ENCODE data around the gene DNAJB9. TPM values are rescaled to one million over a fixed set of nuclear protein-coding genes. Genes with fewer than 3 reads are reported as not detected.

Gene DNAJB9
- total RNA-seq, 4 donors from 2014 or later, result 14.3 to 58.0 (median 31.5) TPM

DNA sequence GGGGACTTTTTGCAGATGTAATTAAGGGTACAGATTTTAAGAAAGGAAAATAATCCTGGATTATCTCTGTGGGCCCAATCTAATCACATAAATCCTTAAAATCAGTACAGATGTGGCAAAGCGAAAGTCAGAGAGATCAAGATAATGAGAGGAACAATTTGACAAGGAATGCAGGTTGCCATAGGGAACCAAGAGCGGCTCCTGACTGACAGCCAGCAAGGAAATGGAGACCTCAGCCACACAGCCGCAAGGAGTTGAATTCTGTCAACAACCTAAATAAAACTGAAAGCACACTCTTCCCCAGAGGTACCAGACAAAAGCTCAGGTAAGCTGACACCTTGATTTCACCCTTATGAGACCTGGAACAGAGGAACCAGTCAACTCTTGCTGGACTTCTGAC, 40.3 kb upstream of the DNAJB9 start:
- TF ChIP-seq, protein P1, sequence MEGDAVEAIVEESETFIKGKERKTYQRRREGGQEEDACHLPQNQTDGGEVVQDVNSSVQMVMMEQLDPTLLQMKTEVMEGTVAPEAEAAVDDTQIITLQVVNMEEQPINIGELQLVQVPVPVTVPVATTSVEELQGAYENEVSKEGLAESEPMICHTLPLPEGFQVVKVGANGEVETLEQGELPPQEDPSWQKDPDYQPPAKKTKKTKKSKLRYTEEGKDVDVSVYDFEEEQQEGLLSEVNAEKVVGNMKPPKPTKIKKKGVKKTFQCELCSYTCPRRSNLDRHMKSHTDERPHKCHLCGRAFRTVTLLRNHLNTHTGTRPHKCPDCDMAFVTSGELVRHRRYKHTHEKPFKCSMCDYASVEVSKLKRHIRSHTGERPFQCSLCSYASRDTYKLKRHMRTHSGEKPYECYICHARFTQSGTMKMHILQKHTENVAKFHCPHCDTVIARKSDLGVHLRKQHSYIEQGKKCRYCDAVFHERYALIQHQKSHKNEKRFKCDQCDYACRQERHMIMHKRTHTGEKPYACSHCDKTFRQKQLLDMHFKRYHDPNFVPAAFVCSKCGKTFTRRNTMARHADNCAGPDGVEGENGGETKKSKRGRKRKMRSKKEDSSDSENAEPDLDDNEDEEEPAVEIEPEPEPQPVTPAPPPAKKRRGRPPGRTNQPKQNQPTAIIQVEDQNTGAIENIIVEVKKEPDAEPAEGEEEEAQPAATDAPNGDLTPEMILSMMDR (IDR thresholded peaks at IDR 0.05; ENCODE audit: low read depth), result no peak

DNA sequence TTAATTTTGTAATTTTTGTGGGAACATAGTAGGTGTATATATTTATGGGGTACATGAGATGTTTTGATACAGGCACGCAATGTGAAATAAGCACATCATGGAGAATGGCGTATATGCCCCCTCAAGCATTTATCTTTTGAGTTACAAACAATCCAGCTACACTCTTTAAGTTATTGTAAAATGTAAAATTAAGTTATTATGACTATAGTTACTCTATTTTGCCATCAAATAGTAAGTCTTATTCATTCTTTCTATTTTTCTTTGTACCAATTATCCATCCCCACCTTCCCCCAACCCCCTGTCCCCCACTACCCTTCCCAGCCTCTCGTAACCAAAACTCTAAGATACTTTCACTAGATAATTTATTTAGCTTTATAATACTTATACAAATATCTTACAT, 36.0 kb upstream of the DNAJB9 start:
- TF ChIP-seq, protein P1 (IDR thresholded peaks at IDR 0.05; ENCODE audit: low read depth), result no peak

DNA sequence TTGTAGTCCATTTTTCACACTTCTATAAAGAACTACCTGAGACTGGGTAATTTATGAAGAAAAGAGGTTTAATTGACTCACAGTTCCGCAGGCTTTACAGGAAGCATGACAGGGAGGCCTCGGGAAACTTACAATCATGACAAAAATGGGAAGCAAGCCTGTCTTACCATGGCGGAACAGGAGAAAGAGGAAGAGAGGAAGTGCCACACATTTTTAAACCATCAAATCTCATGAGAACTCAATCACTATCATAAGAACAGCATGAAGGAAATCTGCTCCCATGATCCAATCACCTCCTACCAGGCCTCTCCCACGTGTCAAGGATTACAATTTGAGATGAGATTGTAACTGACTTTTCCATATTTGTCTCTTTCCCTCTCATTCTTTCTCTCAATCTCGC, 34.4 kb upstream of the DNAJB9 start:
- TF ChIP-seq, protein P1 (IDR thresholded peaks at IDR 0.05; ENCODE audit: low read depth), result no peak

DNA sequence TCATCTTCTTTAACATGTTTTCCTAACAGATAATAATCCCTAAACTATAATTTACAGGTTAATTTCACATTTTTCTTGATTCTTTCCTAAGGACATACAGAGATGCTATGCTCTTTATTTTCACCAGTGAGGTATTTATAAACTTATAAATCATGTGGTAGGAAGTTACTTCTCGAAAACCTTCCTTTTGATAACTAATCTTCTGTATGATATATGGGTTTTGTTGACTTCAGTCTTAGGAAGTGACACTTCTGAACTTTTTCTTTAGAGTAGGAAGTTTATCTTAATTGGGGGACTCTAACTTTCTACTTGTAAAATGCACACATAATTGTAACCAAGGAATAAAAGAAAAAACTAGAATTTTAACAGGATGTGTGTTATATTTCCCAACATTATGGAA, 33.9 kb upstream of the DNAJB9 start:
- TF ChIP-seq, protein P1 (IDR thresholded peaks at IDR 0.05; ENCODE audit: low read depth), result no peak

DNA sequence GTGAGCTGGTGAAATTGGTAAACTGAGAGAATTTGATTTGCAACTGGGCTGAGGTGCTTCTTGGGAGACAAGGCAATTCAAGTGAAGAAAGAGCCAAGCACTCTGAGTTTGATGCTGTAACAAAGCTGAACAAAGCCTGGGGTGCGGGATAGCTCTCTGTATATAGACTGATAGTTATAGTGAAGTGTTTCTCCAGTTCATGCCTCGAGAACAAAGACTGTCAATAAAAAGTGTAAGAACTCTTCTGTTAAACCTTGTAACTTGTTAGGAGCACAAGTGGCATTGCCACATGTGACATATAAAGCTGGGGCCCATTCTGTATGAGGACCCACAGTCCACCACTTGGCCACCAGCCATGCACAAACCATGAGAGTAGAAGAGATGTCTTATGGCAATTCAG, 32.4 kb upstream of the DNAJB9 start:
- TF ChIP-seq, protein P1 (IDR thresholded peaks at IDR 0.05; ENCODE audit: low read depth), result no peak

DNA sequence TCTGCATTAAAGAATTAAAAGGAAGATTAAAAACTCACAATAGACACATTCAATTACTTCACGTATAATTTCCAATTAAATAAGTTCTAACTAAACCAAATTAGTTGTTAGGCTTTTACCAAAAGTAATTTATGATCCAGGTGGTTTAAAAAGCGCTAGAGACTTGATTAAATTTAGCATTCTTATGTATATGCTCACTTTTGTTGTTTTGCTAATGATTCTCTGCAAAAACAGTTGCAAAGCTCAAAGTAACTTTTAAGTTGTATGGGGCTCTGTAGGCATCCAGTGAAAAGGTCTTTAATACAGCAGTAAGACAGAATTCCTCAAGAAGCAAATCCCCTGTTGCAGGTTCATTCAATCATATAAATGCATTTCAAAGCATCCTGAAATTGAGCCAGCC, 28.2 kb upstream of the DNAJB9 start:
- TF ChIP-seq, protein P1 (IDR thresholded peaks at IDR 0.05; ENCODE audit: low read depth), result no peak

DNA sequence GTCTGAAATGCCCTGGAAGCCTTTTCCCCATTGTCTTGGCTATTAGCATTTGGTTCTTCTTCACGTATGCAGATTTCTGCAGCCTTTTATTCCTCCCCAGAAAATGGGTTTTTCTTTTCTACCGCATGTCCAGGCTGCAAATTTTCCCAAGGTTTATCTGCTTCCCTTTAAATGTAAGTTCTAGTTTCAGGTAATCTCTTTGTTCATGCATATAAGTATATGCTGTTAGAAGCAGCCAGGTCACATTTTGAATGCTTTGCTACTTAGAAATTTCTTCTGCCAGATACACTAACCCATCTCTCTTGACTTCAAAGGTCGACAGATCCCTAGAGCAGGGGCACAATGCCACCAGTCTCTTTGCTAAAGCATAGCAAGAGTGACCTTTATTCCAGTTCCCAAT, 12.5 kb upstream of the DNAJB9 start:
- TF ChIP-seq, protein P1 (IDR thresholded peaks at IDR 0.05; ENCODE audit: low read depth), result no peak
